GM21423 (cell line): ENCODE results near the gene NDUFC2.
"Not testable (repeated sequence)": the region's sequence is repeated elsewhere in the genome, so short reads cannot be mapped to it uniquely, and the experiment has no call there.

Source experiments
- ATAC-seq: cut with Tn5 transposase; IDR thresholded peaks from one replicate; pipeline ENCODE4 v1.9.1; 2021; ENCODE audit warnings: mild to moderate bottlenecking, moderate library complexity; ENCODE audit not compliant: unreplicated experiment

The NDUFC2 gene

DNA sequence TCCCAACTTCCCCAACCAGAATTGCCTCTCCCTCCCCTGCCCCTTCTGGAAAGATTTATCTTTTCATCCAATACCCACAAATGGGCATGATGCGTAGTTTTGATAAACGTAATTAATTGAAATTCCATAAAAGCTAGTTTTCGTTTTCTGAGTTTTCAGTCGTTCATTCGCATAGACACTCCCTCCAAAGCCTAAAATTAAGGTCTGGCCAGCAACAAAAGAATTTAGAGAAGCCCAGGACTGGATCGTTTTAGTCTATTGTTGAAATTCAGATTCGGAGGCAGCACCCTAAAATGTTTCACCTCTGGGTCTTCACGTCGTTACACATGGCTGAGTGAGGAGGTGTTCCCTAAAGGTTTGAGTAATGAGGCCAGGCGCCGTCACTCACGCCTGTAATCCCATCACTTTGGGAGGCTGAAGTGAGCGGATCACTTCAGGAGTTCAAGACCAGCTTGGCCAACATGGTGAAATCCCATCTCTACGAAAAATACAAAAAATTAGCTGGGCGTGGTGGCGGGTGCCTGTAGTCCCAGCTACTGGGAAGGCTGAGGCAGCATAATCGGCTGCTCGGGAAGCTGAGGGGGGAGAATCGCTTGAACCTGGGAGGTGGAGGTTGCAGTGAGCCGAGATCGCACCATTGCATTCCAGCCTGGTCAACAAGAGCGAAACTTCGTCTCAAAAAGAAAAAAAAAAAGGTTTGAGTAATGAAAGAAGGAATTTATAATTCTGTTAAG, 589 bp upstream of the NDUFC2 start:
- ATAC-seq = no peak

DNA sequence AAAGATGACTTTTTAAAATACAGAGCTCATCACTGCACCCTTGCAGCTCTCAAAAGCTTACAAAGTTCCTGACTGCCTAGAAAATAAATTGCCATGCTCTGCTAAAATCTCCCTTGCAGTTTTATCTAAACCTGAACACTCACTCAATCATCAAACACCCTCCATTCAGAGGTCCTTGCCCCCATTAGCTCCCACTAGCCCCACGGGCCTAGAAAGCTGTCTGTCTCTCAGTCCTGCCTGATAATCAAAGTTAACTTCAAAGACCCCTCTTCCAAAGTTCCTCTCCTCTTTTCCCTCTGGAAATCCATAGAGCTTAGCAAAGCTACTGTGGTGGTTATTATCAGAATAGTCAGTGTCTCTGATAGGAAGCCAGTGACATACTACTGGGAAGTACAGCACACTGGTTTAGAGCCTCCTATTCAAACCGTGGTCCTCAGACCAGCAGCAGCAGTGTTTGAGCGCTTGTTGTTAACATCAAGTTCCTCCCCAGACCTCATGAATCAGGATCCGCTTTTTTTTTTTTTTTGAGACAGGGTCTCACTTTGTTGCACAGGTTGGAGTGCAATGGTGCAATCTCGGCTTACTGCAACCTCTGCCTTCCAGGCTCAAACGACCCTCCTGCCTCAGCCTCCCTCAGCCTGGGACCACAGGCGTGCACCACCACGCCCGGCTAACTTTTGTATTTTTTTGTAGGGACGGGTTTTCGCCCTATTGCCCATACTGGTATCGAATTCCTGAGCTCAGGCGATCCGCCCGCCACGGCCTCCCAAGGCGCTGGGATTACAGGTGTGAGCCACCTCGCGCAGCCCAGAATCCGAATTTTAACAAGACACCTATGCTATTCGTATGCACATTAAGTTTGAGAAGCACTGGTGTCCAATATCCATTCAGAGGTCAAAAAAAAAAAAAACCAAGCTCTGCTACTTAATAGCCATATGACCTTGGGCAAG, 1.2 kb downstream of the NDUFC2 start:
- no peak for ATAC-seq

DNA sequence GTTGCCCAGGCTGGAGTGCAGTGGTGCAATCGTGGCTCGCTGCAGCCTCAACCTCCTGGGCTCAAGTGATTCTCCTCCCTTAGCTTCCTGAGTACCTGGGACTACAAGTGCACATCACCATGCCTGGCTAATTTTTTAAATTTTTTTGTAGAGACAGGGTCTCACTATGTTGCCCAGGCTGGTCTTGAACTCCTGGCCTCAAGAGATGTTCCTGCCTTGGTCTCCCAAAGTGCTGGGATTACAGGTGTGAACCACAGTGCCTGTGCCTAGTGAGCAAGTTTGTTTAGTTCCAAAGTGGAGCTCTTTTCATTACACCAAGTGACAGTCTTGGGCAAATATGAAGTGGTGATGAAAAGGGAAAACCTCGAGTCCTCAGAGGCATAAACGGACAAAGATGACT, 2.1 kb downstream of the NDUFC2 start:
- not testable (repeated sequence) for ATAC-seq

DNA sequence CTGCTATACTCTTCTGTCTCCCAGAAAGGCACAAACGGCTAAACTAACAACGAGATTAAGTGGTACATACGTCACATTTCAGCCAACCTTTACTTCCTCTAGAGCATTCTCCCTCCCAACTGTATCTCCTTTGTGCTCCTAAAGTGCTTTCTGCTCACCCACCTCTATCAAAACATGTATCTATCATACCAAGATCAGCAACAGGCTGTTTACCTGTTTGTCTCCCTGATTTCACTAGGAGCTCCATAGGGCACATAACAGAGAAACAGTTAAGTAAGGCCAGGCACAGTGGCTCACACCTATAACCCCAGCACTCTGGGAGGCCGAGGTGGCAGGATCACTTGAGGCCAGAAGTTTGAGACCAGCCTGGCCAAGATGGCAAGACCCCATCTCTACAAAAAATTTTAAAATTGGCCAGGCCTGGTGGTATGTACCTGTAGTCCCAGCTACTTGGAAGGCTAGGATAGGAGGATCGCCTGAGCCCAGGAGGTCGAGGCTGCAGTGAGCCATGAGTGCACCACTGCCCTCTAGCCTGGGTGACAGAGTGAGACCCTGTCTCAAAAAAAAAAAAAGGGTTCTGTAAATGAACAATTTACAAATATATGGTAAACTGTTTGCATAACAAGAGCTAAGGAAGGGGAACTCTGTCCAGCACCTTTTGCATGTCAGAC, 2.8 kb downstream of the NDUFC2 start:
- ATAC-seq = no peak

DNA sequence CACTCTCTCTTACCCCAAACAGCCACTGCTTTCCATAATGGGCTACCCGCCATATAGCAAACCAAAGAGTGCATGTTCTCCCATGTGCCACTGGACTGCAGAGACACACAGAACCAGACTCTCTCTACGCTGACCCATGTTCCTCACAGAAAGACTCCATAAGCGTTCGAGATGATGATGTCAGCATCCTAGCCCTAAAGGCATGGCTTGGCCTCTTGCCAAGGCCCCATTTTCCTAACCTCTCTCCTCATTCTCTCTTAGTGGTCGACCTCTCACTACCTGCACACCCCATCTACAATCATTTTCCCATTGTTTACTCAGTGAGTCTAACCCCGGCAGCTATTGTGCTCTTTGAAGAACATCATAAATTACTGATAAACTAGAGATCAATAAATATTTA, 4.9 kb downstream of the NDUFC2 start:
- ATAC-seq = no peak

DNA sequence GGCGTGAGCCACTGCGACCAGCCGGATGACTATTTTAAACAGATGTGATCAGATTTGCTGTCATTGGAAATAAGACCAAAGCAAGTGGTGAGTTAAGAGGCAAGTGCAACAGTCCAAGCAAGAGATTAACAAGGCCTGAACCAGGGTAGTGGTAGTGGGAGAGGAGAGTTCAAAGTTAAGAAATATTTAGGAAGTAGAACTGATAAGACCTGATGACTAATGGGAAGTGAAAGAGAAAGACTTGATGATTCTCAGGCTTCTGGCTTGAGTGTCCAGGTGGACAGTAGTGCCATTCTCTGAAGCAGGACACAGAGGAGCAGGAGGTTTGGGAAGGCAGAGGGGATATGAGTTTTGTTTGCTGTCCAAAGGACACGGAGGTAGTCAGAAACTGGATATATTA, 7.2 kb downstream of the NDUFC2 start:
- no peak for ATAC-seq

DNA sequence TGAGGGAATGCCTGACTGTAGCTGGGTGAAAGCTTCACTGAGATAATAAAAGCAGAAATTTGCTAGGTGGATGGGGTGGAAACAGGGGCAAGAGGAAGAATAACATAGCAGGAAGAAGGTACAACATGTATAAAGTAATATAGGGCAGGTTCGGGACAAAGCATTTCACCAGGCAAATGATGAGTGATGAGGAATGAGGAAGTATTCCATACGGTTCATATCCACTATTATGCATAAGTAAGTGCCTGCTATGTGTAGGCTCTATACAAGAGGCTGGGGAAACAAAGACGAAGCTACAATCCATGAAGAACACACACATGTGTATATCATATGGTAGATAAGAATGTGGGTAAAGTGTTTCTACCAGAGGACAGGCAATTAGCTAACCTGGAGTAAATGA, 7.9 kb downstream of the NDUFC2 start:
- ATAC-seq = no peak

DNA sequence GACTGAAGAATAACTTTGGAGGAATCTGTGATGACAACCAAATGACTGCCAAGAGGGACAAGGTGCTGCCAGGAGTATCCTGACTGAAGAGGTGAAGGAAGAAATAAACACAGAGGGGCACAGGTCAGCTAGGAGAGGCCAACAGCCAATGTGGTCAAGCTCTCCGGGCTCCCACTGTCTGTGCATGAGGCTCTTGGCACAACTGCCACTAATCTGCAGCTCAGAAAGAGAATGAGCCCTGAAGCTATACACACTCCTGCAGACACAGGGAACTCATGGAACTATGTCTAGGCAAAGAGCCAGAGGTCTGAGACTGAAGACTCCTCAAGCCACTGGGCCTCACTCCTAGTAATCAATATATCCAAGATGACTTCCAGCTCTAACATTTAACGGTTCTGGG, 9.0 kb downstream of the NDUFC2 start:
- no peak for ATAC-seq

DNA sequence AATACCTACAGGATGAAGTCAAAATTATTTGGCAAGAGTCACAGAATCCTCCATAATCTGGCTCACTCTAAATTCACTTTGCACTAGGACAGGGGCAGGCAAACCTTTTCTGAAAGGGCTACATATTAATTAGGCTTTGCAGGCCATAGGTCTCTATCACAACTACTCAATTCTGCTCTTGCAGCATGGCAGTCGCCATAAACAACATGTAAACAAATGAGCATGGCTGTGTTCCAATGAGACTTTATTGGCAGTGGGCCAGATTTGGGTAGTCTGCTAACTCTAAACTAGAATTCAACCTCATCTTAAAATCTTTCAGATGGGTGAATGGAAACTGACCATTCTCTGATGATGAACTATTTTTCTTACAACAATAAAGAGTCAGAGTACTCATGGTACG, 10.2 kb downstream of the NDUFC2 start:
- no peak for ATAC-seq

DNA sequence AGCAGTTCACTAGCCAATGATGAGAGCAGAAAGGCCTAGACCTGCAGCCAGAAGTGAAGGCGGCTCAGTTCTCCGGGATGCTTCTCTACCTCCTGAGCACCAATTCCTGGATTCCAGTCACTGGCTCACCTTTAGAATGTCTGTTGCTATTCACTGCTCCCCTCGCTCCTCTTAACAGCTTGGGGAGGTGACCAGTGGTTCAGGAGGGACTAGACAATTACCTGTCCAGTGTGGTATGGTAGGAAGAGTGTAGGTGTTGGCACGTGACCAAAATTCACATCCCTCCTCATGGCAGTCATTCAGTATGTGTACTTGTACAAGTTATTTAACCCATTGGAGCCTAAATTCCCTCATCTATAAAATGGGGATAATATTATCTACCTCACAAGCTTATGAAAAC, 12.0 kb downstream of the NDUFC2 start:
- ATAC-seq = no peak

DNA sequence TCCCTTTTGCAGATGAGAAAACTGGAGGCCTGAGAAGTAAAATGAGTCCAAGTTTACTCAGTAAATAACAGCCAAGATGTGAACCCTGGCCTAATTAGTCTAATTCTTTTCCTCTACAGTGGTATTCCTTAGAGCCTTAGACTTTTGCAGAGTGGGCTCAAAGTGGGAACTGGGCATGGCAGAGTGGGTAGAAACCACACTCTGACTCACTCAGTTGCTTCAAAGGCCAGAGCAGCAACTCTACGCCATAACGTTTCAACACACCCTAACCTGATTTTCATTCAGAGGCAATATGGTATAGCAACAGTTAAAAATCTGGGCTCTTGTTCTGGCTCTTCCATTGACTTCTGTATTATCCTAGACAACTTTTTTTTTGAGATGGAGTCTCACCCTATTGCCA, 13.2 kb downstream of the NDUFC2 start:
- no peak for ATAC-seq

DNA sequence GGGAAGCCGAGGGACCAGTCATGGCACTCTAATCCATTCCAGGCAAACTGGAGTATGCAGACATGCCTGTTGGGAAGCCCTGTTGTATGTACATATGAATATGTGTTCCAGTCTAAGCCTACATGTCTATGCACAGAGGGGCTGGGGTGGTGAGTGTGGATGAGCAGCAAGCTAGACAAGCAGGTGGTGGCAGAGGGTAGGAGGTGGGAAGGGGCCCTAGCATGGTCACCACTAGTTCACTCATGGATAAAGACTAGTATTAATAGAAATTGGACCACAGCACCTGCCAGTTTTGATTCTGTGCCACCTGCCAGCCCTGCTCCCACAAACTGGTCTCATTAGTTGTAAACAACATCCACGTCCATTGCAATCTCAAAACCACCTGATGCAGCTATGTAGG, 14.5 kb downstream of the NDUFC2 start:
- ATAC-seq = no peak

DNA sequence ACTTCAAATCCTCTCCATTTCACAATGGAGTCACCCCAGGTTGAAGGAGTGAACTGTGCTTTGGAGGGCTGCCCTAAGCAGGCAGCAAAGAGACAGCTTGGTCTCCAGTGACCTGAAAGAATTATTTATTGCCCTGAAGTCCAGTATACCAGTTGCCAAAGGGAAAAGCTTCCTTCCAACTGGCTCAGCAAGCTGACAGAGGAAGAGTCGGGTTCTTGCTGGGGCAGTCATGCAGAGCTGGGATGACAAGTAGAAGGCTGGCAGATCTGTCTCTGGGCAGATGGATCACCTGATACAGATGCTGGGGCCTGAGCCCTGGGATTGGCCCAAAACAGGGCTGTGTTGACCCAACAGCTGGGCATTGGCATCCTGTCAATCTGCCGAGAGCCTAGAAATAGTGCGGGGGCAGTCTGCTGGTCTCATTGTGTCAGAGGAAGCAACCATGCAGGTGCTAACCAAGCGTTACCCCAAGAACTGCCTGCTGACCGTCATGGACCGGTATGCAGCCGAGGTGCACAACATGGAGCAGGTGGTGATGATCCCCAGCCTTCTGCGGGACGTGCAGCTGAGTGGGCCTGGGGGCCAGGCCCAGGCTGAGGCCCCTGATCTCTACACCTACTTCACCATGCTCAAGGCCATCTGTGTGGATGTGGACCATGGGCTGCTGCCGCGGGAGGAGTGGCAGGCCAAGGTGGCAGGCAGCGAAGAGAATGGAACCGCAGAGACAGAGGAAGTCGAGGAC, 16.1 kb downstream of the NDUFC2 start, which contains the start of gene THRSP:
TSS of gene THRSP (plus strand) at position 422 of the 742 bp plus-strand sequence. CDS start at position 443, 21 bp downstream.
- ATAC-seq = no peak

DNA sequence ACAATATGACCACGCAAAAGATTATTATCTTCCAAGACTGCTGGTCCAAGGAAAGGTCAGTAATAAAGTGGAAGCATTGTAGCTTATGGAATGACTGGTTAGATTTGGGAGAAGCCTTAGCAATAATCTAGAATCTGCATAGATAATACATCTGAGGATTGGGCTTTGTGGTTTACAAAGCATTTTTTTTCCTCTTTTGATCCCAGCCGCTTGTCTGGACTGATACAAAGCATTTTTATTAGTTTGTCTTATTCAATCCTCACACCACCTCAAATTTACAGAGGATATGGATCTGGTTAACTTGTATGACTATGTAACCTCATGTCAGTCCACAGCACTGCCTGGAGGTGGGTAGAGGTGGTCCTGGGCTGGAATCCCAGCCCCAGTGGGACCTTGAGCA, 17.0 kb downstream of the NDUFC2 start:
- ATAC-seq = no peak

DNA sequence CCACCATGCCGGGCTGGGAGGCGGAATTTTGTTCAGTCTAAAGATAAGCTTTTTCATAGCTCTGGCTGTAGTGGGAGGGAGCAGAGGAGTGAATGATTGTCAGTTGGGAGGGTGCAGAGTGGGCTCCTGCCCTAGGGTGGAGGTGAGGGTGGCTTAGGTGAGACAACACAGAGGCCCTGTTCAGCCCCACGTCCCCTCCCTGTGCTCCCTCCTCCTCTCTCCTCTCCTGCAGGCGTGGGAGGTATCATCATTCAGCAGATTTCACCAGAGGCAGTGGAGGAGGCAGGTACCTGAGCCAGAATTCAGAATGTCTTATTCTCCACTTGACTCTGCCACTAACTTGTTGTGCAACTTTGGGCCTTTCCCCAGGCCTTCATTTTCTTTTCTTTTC, 17.7 kb downstream of the NDUFC2 start:
- no peak for ATAC-seq

DNA sequence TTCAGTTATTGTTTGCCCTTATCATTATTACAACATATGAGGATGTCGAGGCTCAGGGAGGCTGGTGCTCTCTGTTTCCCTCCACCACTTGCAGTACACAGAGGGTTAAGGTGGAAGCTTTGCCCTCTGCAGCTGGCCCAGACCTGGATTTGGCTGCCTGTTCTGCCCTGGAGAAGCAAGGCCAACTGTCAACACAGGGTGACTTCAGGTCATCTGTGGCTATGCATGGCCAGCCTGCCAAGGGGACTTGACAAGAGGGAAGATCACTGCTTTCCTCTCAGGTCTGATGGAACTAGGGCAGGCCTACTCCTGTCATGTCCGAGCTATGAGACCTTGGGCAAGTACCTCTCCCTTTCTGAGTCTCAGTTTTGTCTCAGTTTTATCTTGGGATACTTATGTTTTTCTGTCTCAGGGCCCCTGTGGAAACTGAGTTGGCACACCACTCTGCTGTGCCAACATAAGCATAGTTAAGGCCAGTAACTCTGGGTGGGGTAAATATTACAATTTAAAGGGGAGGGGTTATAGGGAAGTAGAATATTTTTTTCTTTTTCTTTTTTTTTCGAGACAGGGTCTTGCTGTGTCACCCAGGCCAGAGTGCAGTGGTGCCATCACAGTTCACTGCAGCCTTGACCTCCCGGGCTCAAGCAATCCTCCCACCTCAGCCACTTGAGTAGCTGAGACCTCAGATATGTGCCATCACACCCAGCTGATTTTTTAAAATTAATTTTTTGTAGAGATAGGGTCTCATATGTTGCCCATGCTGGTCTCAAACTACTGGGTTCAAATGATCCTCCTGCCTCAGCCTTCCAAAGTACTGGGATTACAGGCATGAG, 18.4 kb downstream of the NDUFC2 start:
- no peak for ATAC-seq

DNA sequence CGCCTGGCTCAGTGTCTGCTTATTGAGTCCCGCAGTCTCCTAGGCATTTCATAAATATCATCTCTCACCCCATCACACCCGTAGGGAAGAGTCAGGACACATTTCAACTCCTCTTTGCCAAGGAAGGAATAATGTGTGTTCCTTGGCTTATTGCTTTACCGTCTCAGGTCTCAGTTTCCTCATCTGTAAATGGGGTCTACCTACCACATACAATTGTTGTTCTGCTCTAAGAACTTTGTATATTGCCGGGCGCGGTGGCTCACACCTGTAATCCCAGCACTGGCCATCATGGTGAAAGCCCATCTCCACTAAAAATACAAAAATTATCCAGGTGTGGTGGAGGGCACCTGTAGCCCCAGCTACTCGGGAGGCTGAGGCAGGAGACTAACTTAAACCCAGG, 19.1 kb downstream of the NDUFC2 start:
- ATAC-seq = no peak

DNA sequence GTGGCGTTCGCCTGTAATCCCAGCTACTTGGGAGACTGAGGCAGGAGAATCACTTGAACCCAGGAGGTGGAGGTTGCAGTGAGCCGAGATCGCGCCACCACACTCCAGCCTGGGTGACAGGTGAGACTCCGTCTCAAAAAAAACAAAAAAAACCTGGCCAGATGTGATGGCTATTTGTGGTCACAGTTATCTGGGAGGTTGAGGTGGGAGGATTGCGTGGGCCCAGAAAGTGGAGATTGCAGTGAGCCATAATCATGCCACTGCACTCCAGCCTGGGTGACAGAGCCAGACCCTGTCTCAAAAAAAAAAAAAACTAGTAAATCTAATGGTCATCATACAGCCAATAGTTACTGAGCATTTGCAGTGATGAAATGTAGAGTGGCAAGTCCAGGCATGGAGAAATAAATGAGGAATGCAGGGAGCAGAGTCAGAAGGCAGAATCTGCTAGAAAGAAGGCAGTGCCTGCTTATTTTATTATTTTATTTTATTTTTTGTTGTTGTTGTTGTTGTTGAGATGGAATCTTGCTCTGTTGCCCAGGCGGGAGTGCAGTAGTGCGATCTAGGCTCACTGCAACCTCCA, 19.8 kb downstream of the NDUFC2 start:
- ATAC-seq = not testable (repeated sequence)

DNA sequence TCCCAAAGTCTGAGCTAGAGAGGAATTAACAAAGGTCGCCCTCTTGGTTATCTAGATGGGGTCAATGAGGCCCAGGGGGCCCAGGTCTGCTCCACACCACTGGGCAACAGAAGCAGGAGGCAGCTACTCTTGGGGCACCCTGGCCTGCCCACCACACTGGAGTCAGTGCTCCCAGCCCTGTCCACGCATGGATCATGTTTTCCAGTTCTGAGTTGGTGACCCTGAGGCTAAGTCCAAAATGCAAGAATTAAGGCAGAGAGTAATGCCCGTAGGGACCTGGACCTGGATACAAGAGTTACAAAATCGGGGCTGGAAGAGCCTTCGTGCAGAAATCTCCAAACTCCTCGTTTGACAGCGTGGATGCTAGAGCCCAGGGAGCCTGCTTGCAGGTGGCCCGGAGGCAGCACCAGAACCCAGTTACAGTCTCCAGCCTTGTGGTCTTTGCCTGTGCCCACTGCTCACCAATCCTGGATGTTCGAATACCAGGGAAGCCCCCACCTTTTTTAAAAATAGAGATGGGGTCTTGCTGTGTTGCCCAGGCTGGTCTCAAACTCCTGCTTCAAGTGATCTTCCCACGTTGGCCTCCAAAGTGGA, 22.1 kb downstream of the NDUFC2 start:
- no peak for ATAC-seq
